IMR-90 (cell line): ENCODE measurements around the gene CDH13. TPM values are rescaled to one million over a fixed set of nuclear protein-coding genes. Genes with fewer than 3 reads are reported as not detected.
A peak's percentile ranks its signal among the peaks of the same experiment; 100 is the strongest.

ENCODE experiments used
- ATAC-seq: fragments of 200-7000 bp; cut with Tn5 transposase; 2 replicates; pipeline ENCODE4 v1.9.1; 2020; ENCODE audit warnings: low read depth, mild to moderate bottlenecking, moderate library complexity
- BruUV-seq: library from RNA; stranded (reverse); fragments of 400-500 nt; replicated peaks from 2 replicates; lab custom pipeline; 2021; lab: Mats Ljungman, UMichigan
- CTCF ChIA-PET: fragments of 300-600 bp; formaldehyde crosslinking; extraction: SDS; loops from one replicate; lab custom pipeline; 2021; ENCODE audit warnings: antibody characterized with exemption; lab: Yijun Ruan, JAX
- POLR2A ChIA-PET: fragments of 300-600 bp; sonication (Branson Sonifier 250); formaldehyde crosslinking; loops from one replicate; lab custom pipeline; 2022; ENCODE audit warnings: antibody characterized with exemption; ENCODE audit not compliant: unreplicated experiment; lab: Charles Lee
- DNase-seq: peaks from one replicate; pipeline ENCODE4 v3.0.0; 2013
- H2AFZ ChIP-seq: replicated peaks from 2 replicates; pipeline ENCODE3; 2013; ENCODE audit warnings: low read length, mild to moderate bottlenecking; ENCODE audit not compliant: poor library complexity
- H2AK5ac ChIP-seq: 2 replicates; pipeline ENCODE4 v1.6.1; 2013; ENCODE audit warnings: low read depth, low read length, inconsistent platforms
- H2AK9ac ChIP-seq: replicated peaks from 2 replicates; pipeline ENCODE3; 2013; ENCODE audit warnings: mild to moderate bottlenecking, low read depth, low read length, moderate library complexity; ENCODE audit not compliant: poor library complexity
- H2BK120ac ChIP-seq: 2 replicates; pipeline ENCODE4 v1.6.1; 2013; ENCODE audit warnings: low read depth, low read length, inconsistent platforms
- H2BK15ac ChIP-seq: 3 replicates; pipeline ENCODE4 v1.6.1; 2013; ENCODE audit warnings: low read depth, low read length, inconsistent platforms
- H2BK20ac ChIP-seq: 2 replicates; pipeline ENCODE4 v1.6.1; 2013; ENCODE audit warnings: low read depth, mild to moderate bottlenecking, inconsistent platforms, low read length, moderate library complexity
- H2BK5ac ChIP-seq: 2 replicates; pipeline ENCODE4 v1.6.1; 2013; ENCODE audit warnings: mild to moderate bottlenecking, low read depth, low read length, inconsistent platforms; ENCODE audit not compliant: poor library complexity, severe bottlenecking
- H3K14ac ChIP-seq: replicated peaks from 2 replicates; pipeline ENCODE4 v1.6.1; 2013; ENCODE audit warnings: low read depth, low read length, inconsistent platforms
- H3K18ac ChIP-seq: 2 replicates; pipeline ENCODE4 v1.6.1; 2013; ENCODE audit warnings: low read depth, low read length, control low read depth
- H3K23ac ChIP-seq: 2 replicates; pipeline ENCODE4 v1.6.1; 2013; ENCODE audit warnings: low read depth, low read length, inconsistent platforms
- H3K27ac ChIP-seq: 2 replicates; pipeline ENCODE4 v1.5.1; 2013; ENCODE audit warnings: mild to moderate bottlenecking, control low read depth, low read length; ENCODE audit not compliant: insufficient read depth
- H3K27me3 ChIP-seq: 2 replicates; pipeline ENCODE4 v1.6.1; 2013; ENCODE audit warnings: low read length; ENCODE audit not compliant: control insufficient read depth, insufficient read depth
- H3K36me3 ChIP-seq: 2 replicates; pipeline ENCODE4 v1.6.1; 2013; ENCODE audit warnings: low read length, mixed read lengths; ENCODE audit not compliant: control insufficient read depth, insufficient read depth
- H3K4ac ChIP-seq: 2 replicates; pipeline ENCODE4 v1.6.1; 2013; ENCODE audit warnings: low read depth, low read length, inconsistent platforms
- H3K4me1 ChIP-seq: 2 replicates; pipeline ENCODE4 v1.6.1; 2013; ENCODE audit warnings: low read length, mixed read lengths; ENCODE audit not compliant: control insufficient read depth, insufficient read depth
- H3K4me2 ChIP-seq: 2 replicates; pipeline ENCODE4 v1.6.1; 2013; ENCODE audit warnings: low read depth, mild to moderate bottlenecking, control low read depth, low read length, moderate library complexity
- H3K4me3 ChIP-seq: 2 replicates; pipeline ENCODE4 v1.5.1; 2013; ENCODE audit warnings: low read depth, mild to moderate bottlenecking, control low read depth, low read length, moderate library complexity; ENCODE audit not compliant: insufficient read depth
- H3K56ac ChIP-seq: 2 replicates; pipeline ENCODE4 v1.6.1; 2013; ENCODE audit warnings: low read length, inconsistent platforms; ENCODE audit not compliant: insufficient read depth; ENCODE audit errors: extremely low read depth
- H3K79me1 ChIP-seq, 2 experiments: 2 replicates each; pipeline ENCODE4 v1.6.1; 2013; ENCODE audit warnings: low read length in 2 of 2, inconsistent platforms in 1 of 2, low read depth in 1 of 2
- H3K9ac ChIP-seq: 2 replicates; pipeline ENCODE4 v1.6.1; 2013; ENCODE audit warnings: low read depth, low read length, control low read depth
- H3K9me1 ChIP-seq: 2 replicates; pipeline ENCODE4 v1.6.1; 2013; ENCODE audit warnings: low read length, inconsistent platforms; ENCODE audit not compliant: insufficient read depth
- H3K9me3 ChIP-seq: 2 replicates; pipeline ENCODE4 v1.6.1; 2013; ENCODE audit warnings: low read length; ENCODE audit not compliant: control insufficient read depth, insufficient read depth
- H4K20me1 ChIP-seq: 2 replicates; pipeline ENCODE4 v1.6.1; 2013; ENCODE audit warnings: low read length, inconsistent platforms; ENCODE audit not compliant: insufficient read depth
- H4K5ac ChIP-seq: 2 replicates; pipeline ENCODE4 v1.6.1; 2013; ENCODE audit warnings: mild to moderate bottlenecking, low read depth, low read length, control low read depth
- H4K8ac ChIP-seq, 2 experiments: 2 replicates each; pipeline ENCODE4 v1.6.1; 2013; ENCODE audit warnings: low read depth in 2 of 2, low read length in 2 of 2, control low read depth in 1 of 2, inconsistent platforms in 1 of 2
- H4K91ac ChIP-seq: 2 replicates; pipeline ENCODE4 v1.6.1; 2013; ENCODE audit warnings: low read depth, low read length, inconsistent platforms; ENCODE audit not compliant: insufficient read depth
- FOS ChIP-seq: fragments of 150-350 bp; IDR thresholded peaks from 2 replicates; pipeline ENCODE4 v1.6.1; 2016; ENCODE audit warnings: low read depth, low read length
- MAFK ChIP-seq: IDR thresholded peaks from 2 replicates; pipeline ENCODE4 v1.6.1; 2012; ENCODE audit warnings: low read depth, low read length, improper control_type of control experiment
- WGBS, 2 experiments: methylation state at CpG; one replicate each; pipeline versions ENCODE4 v1.1.5 to v1.1.7; 2013; ENCODE audit warnings: missing lambda C conversion rate in 2 of 2; ENCODE audit not compliant: insufficient read length in 1 of 2; ENCODE audit errors: extremely low coverage in 2 of 2; 5-methylcytosine and 5-hydroxymethylcytosine counted together
- dilution Hi-C: fragments of 300-500 bp; cut with HindIII; formaldehyde crosslinking; loops from one replicate; pipeline ENCODE4 v1.14.3; 2018; ENCODE audit warnings: low sequenced_read_pairs; ENCODE audit not compliant: unreplicated experiment
- in situ Hi-C: fragments of 300-500 bp; cut with MboI; formaldehyde crosslinking; loops from 3 replicates; pipeline ENCODE4 v1.14.3; 2019; ENCODE audit warnings: low sequenced_read_pairs, inconsistent platforms, mixed read lengths
- intact Hi-C: fragments of 100-400 bp; cut with micrococcal nuclease; formaldehyde crosslinking; loops from 2 replicates; pipeline ENCODE4 v1.10.0; 2022
- polyA plus RNA-seq, 3 experiments: library from polyadenylated mRNA; depleted of rRNA; stranded (reverse); fragments of >200 nt; gene quantifications; 2 replicates each; pipeline ENCODE4 v1.2.3, GENCODE V29; 2012; ENCODE audit warnings: low replicate concordance in 1 of 3
- total RNA-seq: library from RNA; depleted of rRNA; stranded (reverse); fragments of >200 nt; gene quantifications from 2 replicates; pipeline ENCODE4 v1.2.3, GENCODE V29; 2012

CDH13 gene
- total and polyA plus RNA-seq, 2 of the 4 experiments (the other 2 are of a cell fraction) = 61.6 to 74.7 TPM

GRCh38 chr16:82891918-82892317, 265.1 kb downstream of the CDH13 start:
- ChIA-PET CTCF (no interaction called here), POLR2A (no interaction called here)
- no peaks in the 10 kb centered on the region; the same call in 1 of the 2 replicates for H3K9me1 ChIP-seq
- dilution Hi-C loops (no loop called here), intact Hi-C loops (no loop called here), in situ Hi-C loops (no loop called here)
- H3K27me3 ChIP-seq = no peaks in the 10 kb centered on the region
- TF ChIP-seq MAFK (no peak), FOS (no peak)
- H4K8ac ChIP-seq = no peak overlapping the region
- no peak overlapping the region for H3K27ac ChIP-seq
- H2BK5ac ChIP-seq = no peak overlapping the region
- BruUV-seq = no TSS peak
- no peak overlapping the region for H2BK20ac ChIP-seq
- no peak overlapping the region for H2BK15ac ChIP-seq
- H3K9me3 ChIP-seq = no peaks in the 10 kb centered on the region
- H4K5ac ChIP-seq = no peak overlapping the region
- H2AK9ac ChIP-seq = no peak overlapping the region
- WGBS, 2 experiments = no CpG with 5 or more reads among the region's 3 CpGs
- H3K4me3 ChIP-seq = no peak overlapping the region
- H4K20me1 ChIP-seq = peaks cover 8% of the 10 kb centered on the region; the same call in 1 of the 2 replicates
- H3K14ac ChIP-seq = 0 out of 2 replicates have a peak overlapping the region, but pooled peaks have one; percentile 10
- no peak overlapping the region for H3K9ac ChIP-seq
- no peak overlapping the region for H3K4me2 ChIP-seq
- no peak overlapping the region for H4K91ac ChIP-seq
- H3K18ac ChIP-seq = no peak overlapping the region
- DNase-seq = no peak
- no peaks in the 10 kb centered on the region for H3K36me3 ChIP-seq
- no peak overlapping the region for H3K4ac ChIP-seq
- H2AK5ac ChIP-seq = no peak overlapping the region
- H2BK120ac ChIP-seq = no peak overlapping the region
- no peak overlapping the region for H3K23ac ChIP-seq
- no peak overlapping the region for H2AFZ ChIP-seq
- H3K4me1 ChIP-seq = peaks cover 7% of the 10 kb centered on the region
- H3K79me1 ChIP-seq = peaks cover 0 to 14% of the 10 kb centered on the region in 2 experiments; a peak in 2 of 4 replicates
- no peak overlapping the region for H3K56ac ChIP-seq
- ATAC-seq = no peak
